ENCODE measurements around the gene MBD6. TPM values are rescaled to one million over a fixed set of nuclear protein-coding genes. Genes with fewer than 3 reads are reported as not detected.
"Not testable (repeated sequence)": the region's sequence is repeated elsewhere in the genome, so short reads cannot be mapped to it uniquely, and the experiment has no call there.

Gene MBD6
- polyA plus RNA-seq, 3 donors, result 2.4 to 47.7 (median 2.6) TPM

DNA sequence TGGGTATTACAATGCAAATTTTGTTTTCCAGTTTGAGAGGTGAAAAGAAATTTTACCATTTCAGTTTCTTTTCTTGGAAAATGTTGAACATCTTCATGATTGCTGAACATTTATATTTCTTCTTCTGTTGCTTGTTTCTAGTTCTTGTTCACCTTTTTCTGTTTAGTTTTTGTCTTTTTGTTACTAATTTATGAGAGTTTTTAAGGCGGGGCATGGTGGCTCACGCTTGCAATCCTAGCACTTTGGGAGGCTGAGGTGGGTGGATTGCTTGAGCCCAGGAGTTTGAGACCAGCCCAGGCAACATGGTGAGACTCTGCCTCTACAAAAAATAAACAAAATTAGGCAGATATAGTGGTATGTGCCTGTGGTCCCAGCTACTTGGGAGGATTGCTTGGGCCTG, 37.9 kb downstream of the MBD6 start:
- no peaks in the 10 kb centered on the region for H3K4me1 Mint-ChIP-seq
- no peak overlapping the region for H3K4me2 ChIP-seq (replicated peaks; ENCODE audit: extremely low read depth, low read length, poor library complexity, severe bottlenecking)
- no peak overlapping the region for H3K9ac ChIP-seq (ENCODE audit: insufficient read depth, low read length, poor library complexity, severe bottlenecking)
- no peak overlapping the region for H2AFZ ChIP-seq (ENCODE audit: insufficient read depth, low read depth, low read length, poor library complexity, severe bottlenecking)
- H3K79me2 ChIP-seq (ENCODE audit: insufficient read depth, low read length), result no peaks in the 10 kb centered on the region
- H3K27ac ChIP-seq (ENCODE audit: low read depth in 1 of 2, low read length in 2 of 2), result no peak overlapping the region
- peaks cover 0 to 10% of the 10 kb centered on the region in 2 donors for H3K27me3 ChIP-seq (ENCODE audit: control insufficient read depth in 2 of 2, insufficient read depth in 2 of 2, low read length in 2 of 2)
- no peak overlapping the region for H3K4me3 Mint-ChIP-seq
- no peak for DNase-seq
- intact Hi-C loops (cut with micrococcal nuclease), result no loop called here
- H3K36me3 Mint-ChIP-seq, result no peaks in the 10 kb centered on the region
- no peak overlapping the region for H3K4me3 ChIP-seq (replicated peaks in 1 of 3; ENCODE audit: low read depth in 2 of 3, low read length in 3 of 3)
- no peaks in the 10 kb centered on the region for H3K36me3 ChIP-seq (replicated peaks in 1 of 2; ENCODE audit: control insufficient read depth in 1 of 2, insufficient read depth in 2 of 2, low read length in 2 of 2)
- no peaks in the 10 kb centered on the region for H3K4me1 ChIP-seq (ENCODE audit: control insufficient read depth in 1 of 2, insufficient read depth in 2 of 2, low read length in 2 of 2)
- H3K27ac Mint-ChIP-seq, result no peak overlapping the region
- H3K27me3 Mint-ChIP-seq (ENCODE audit: low read depth in 3 of 3), result peaks cover 16 to 32% (median 24%) of the 10 kb centered on the region in 3 donors
- peaks cover 0 to 2% (median 0%) of the 10 kb centered on the region in 7 donors for H3K9me3 Mint-ChIP-seq
- TF ChIP-seq, protein P1, sequence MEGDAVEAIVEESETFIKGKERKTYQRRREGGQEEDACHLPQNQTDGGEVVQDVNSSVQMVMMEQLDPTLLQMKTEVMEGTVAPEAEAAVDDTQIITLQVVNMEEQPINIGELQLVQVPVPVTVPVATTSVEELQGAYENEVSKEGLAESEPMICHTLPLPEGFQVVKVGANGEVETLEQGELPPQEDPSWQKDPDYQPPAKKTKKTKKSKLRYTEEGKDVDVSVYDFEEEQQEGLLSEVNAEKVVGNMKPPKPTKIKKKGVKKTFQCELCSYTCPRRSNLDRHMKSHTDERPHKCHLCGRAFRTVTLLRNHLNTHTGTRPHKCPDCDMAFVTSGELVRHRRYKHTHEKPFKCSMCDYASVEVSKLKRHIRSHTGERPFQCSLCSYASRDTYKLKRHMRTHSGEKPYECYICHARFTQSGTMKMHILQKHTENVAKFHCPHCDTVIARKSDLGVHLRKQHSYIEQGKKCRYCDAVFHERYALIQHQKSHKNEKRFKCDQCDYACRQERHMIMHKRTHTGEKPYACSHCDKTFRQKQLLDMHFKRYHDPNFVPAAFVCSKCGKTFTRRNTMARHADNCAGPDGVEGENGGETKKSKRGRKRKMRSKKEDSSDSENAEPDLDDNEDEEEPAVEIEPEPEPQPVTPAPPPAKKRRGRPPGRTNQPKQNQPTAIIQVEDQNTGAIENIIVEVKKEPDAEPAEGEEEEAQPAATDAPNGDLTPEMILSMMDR (IDR thresholded peaks at IDR 0.05), result no peak
- no peaks in the 10 kb centered on the region for H3K9me3 ChIP-seq (replicated peaks in 1 of 2; ENCODE audit: control insufficient read depth in 1 of 2, insufficient read depth in 1 of 2, low read length in 2 of 2)
- no CpG with 5 or more reads among the region's 2 CpGs for WGBS (ENCODE audit: insufficient coverage)
- no peaks in the 10 kb centered on the region for H4K20me1 ChIP-seq (ENCODE audit: insufficient read depth, low read length)

DNA sequence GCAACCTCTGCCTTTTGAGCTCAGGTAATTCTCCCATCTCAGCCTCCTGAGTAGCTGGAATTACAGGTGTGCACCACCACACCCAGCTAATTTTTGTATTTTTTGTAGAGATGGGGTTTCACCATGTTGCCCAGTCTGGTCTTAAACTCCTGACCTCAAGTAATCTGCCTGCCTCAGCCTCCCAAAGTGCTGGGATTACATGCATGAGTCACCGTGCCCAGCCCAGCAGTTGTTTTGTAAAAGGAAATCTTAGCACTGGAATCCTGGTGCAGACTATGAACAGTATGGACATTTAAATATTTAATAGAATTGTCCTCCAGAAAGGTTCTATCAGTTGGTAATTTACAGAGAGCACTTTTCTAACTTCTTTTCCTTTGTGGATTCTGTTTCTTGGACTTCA, 38.5 kb downstream of the MBD6 start:
- H3K4me2 ChIP-seq (replicated peaks; ENCODE audit: extremely low read depth, low read length, poor library complexity, severe bottlenecking); H3K79me2 ChIP-seq (ENCODE audit: insufficient read depth, low read length); H3K9ac ChIP-seq (ENCODE audit: insufficient read depth, low read length, poor library complexity, severe bottlenecking); H3K4me1 ChIP-seq (ENCODE audit: control insufficient read depth in 1 of 2, insufficient read depth in 2 of 2, low read length in 2 of 2); H4K20me1 ChIP-seq (ENCODE audit: insufficient read depth, low read length); intact Hi-C loops (cut with micrococcal nuclease); H3K27me3 ChIP-seq (ENCODE audit: control insufficient read depth in 2 of 2, insufficient read depth in 2 of 2, low read length in 2 of 2); H3K27ac Mint-ChIP-seq; H3K4me1 Mint-ChIP-seq; H3K36me3 ChIP-seq (replicated peaks in 1 of 2; ENCODE audit: control insufficient read depth in 1 of 2, insufficient read depth in 2 of 2, low read length in 2 of 2); H3K4me3 Mint-ChIP-seq; DNase-seq; H2AFZ ChIP-seq (ENCODE audit: insufficient read depth, low read depth, low read length, poor library complexity, severe bottlenecking); H3K4me3 ChIP-seq (replicated peaks in 1 of 3; ENCODE audit: low read depth in 2 of 3, low read length in 3 of 3); H3K9me3 Mint-ChIP-seq; H3K36me3 Mint-ChIP-seq; H3K9me3 ChIP-seq (replicated peaks in 1 of 2; ENCODE audit: control insufficient read depth in 1 of 2, insufficient read depth in 1 of 2, low read length in 2 of 2); H3K27ac ChIP-seq (ENCODE audit: low read depth in 1 of 2, low read length in 2 of 2): not testable (repeated sequence)
- WGBS (ENCODE audit: insufficient coverage), result no CpG with 5 or more reads among the region's 1 CpG
- peaks cover 16 to 28% (median 24%) of the 10 kb centered on the region in 3 donors for H3K27me3 Mint-ChIP-seq (ENCODE audit: low read depth in 3 of 3)

Measured in CD14-positive monocyte (primary cell).